ENCODE results near the gene G6PC1.

DNA sequence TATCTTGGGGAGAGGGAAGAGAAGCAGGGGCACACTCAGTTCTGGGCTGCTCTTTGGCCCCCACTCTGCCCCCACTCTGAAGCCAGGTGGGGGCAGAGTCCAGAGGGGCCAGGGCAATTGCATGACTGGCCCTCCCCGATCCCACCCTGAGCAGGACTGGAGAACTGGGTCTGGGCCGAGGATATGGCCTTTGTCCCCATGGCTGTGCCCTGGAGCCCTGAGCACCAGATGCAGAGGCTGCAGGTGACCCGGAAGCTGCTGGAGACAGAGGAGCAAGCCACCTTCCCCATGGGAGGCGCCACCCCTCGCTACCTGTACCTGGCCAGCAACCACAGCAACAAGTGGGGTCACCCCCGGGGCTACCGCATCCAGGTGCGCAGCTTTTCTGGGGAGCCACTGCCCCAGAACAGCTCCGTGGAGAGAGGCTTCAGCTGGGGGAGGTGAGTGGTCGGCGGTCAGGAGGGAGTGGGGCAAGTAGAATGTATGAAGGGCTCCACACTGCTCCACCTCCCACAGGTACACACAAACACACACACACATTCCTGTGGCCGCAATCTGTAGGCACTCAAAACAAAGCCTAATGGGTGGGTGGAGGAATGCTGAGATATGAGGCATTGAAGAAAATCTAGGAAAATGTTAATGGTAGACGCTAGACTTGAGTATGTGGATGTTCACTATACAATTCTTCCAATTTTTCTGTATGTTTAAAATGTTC is 28.2 kb upstream of the G6PC1 start:
- TF ChIP-seq CTCF (IDR thresholded peaks at IDR 0.05 in 2 of 3, conservative IDR thresholded peaks at IDR 0.05 in 1 of 3; ENCODE audit: borderline replicate concordance in 1 of 3, insufficient read depth in 1 of 3, low read depth in 2 of 3, low read length in 2 of 3) (no peak), ZFX (IDR thresholded peaks at IDR 0.05) (no peak), POLR2AphosphoS5 (IDR thresholded peaks at IDR 0.05; ENCODE audit: low read depth, low read length) (no peak), SRF (IDR thresholded peaks at IDR 0.05; ENCODE audit: low read depth) (no peak), TCF7L2 (IDR thresholded peaks at IDR 0.05; ENCODE audit: borderline replicate concordance, extremely low read depth, insufficient read depth, insufficient read length) (no peak), POLR2A (IDR thresholded peaks at IDR 0.05; ENCODE audit: borderline replicate concordance, extremely low read depth, insufficient read depth, insufficient read length) (no peak)
